Stimulated activated CD8-positive, alpha-beta memory T cell treated with anti-CD3 and anti-CD28 coated beads, Interleukin-4, amount 100 ng/mL, for 1 hour (primary cell): Measurements from ENCODE around the gene ELOA.

ENCODE experiments used
- DNase-seq, 2 donors: peaks; one replicate each; pipeline ENCODE4 v3.0.0-alpha.2; 2020; ENCODE audit warnings: low read depth in 2 of 2, low spot score in 1 of 2

ELOA gene, protein sequence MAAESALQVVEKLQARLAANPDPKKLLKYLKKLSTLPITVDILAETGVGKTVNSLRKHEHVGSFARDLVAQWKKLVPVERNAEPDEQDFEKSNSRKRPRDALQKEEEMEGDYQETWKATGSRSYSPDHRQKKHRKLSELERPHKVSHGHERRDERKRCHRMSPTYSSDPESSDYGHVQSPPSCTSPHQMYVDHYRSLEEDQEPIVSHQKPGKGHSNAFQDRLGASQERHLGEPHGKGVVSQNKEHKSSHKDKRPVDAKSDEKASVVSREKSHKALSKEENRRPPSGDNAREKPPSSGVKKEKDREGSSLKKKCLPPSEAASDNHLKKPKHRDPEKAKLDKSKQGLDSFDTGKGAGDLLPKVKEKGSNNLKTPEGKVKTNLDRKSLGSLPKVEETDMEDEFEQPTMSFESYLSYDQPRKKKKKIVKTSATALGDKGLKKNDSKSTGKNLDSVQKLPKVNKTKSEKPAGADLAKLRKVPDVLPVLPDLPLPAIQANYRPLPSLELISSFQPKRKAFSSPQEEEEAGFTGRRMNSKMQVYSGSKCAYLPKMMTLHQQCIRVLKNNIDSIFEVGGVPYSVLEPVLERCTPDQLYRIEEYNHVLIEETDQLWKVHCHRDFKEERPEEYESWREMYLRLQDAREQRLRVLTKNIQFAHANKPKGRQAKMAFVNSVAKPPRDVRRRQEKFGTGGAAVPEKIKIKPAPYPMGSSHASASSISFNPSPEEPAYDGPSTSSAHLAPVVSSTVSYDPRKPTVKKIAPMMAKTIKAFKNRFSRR

DNA sequence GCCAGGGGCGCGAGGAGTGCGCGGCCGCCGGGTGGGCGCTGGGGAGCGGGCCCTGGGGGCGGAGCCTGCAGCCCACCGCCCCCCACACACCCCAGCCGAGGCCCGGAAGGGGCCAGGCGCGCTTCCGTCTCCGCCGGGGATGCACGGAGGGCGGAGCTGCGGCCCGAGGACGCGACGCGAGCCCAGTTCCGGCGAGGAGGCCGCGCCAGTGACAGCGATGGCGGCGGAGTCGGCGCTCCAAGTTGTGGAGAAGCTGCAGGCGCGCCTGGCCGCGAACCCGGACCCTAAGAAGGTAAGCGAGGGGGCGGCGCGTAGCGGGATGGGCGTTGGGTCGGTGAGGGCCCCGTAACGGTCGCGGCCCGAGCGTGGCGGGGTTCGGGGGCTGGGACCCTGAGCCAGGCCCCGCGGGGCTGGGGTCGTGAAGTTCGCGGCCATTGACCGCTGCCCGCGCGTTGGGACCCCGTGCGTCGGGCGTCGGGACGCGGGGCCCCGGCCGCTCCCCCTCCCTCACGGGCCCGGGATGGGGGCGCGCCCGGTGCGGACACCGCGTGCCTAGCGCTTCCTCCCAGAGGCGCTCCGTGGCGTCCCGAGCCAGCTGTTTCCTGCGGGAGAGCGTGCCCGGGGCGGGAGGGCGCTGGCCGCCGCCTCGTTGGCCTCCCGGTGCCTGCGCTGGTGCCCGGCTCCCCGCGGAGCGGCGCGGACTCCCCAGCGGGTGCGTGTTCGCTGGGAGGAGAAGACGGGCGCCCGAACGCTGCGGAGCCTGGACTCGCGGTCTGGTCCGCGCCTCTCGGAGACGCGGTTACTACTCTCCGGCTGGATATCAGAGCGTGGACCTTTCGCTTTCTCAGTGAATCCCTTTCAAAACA is at the start of gene ELOA:
Gene ELOA (plus strand): TSS at position 185 of the 866 bp plus-strand sequence. CDS start 33 bp downstream, at position 218.
- peak; percentile 45 to 52 for DNase-seq

GRCh38 chr1:23693599-23693998 is 49.7 kb upstream of the ELOA start:
- no peak for DNase-seq

- no peak for DNase-seq
Observed at GRCh38 chr1:23694371-23694770, 48.9 kb upstream of the ELOA start.

- no peak for DNase-seq
Observed at GRCh38 chr1:23695667-23696066, 47.6 kb upstream of the ELOA start.

GRCh38 chr1:23696335-23696989 is 46.8 kb upstream of the ELOA start:
- no peak for DNase-seq

GRCh38 chr1:23698466-23698865 is 44.8 kb upstream of the ELOA start:
- DNase-seq, result no peak

GRCh38 chr1:23699280-23700179 is 43.7 kb upstream of the ELOA start:
- no peak for DNase-seq

GRCh38 chr1:23701310-23701709 is 42.0 kb upstream of the ELOA start:
- no peak for DNase-seq

DNA sequence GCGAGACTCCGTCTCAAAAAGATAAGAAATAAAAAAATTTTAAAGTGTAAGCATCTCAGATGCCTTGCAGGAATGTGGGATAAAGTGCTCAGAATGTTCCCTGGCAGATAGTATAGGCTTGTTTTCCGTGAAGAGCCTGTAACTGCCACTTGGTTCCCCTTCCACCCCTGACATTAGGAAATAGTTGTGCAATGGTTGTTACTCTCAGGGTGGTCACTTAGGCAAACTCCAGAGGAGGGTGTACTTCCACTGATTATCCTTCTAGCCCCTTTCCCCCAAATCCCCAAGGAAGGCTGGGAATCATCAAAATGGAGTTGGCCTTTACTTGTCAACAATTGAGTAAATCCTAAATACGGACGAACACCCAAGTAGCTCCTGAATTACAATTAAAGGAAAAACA is 41.3 kb upstream of the ELOA start:
- no peak for DNase-seq

DNA sequence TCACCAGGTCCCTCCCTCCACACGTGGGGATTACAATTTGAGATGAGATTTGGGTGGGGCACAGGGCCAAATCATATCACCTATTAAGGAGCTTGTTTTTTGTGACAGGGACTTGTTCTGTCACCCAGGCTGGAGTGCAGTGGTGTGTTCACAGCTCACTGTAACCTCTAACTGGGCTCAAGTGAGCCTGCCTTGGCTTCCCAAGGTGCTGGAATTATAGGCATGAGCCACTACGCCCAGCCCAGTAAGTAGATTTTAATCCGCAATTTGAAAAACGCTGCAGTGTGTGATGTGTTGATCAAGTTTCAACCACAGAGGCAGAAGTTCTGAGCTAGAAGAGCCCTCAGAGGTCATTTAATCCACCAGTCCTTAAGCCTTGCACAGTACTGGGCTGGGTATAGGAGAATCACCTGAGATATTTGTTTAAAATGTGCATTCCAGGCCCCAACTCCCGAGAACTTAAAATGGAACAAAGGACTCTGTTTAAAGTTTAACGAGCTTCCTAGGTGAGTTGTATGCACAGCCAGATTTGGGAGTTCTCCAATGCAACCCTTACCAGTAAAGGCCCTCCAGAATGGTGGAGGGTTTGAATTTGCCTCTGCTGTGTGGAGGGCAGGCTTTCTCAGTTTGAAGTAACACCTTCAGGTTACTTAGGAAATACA is 38.3 kb upstream of the ELOA start:
- DNase-seq, result no peak

- no peak for DNase-seq
Observed at GRCh38 chr1:23709229-23709628, 34.0 kb upstream of the ELOA start.

GRCh38 chr1:23718482-23718881 is 24.8 kb upstream of the ELOA start:
- DNase-seq, result no peak

- DNase-seq, result no peak
Observed at GRCh38 chr1:23719162-23719820, 24.0 kb upstream of the ELOA start.

DNA sequence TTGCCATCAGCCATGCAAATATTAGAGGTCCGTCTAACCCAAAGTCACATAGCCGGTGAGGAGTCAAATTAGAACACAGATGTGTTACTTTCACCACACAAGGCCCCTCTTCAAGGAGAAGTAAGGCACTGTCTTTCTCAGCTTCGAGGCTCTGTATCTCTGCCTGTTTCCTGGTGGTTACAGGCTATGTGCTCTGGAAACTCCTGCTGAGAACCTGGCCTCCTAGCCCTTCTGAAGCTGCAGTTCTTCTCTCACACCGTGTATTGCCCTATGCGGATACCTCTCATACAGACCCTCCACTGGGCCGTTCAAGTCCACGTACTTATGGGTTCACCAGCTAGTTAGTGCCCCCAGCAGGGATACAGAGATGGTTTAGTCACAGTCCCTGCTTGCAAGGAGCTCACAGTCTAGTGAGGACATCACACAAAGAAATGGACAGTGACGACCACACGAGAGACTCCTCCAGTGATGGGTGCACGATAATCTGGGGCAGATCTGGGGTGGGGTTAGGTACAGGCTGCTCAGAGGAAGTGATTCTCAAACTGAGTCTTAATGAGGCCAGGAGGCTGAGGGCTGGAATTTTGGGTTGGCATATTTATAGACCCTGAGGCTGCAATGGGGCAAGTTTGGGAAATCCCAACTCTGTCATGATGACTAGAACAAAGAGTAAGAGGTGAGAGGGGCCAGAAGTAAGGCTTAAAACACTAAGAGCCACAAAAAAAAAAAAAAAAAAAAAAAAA is 22.8 kb upstream of the ELOA start:
- DNase-seq, result no peak

- no peak for DNase-seq
Observed at GRCh38 chr1:23722652-23723051, 20.6 kb upstream of the ELOA start.

DNA sequence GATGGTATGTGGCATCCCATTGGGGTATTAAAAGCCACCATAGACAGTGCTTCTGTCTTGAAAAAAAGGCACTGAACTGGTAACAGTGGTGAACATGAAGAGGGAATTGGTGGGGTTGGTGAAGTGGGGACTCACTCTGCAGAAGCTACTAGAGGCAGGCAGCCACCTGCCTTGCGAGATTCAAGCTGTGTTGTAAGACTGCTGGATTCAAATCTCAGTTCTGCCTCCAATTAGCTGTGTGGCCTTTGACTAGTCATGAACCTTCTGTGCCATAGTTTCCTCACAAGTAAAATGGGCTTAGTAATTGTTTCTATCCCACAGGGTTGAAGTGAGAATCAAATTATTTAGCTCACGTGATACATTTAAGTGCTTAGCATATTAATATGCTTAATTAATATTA is 16.6 kb upstream of the ELOA start:
- no peak for DNase-seq

DNA sequence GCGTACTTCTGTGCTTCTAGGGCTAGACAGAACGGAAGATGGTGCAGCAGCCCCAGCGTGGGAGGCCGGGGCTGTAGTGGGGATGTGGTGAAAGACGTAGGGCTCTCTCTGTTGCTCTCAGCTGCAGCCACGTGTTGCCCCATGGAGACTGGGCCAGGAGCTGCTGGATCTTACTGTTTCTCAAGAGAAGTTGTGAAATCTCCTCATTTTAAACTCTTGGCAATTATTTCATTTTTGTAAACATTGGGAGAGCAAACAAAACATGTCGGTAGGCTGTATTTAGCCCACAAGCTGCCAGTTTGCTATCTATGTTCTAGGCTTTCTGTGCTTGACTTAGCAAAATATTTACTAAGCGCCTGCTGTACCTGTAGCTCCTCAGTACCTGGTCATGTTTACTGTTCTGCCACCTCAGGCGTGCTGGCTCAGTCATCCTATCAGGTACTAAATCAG is 15.9 kb upstream of the ELOA start:
- no peak for DNase-seq
